GM21526 (cell line): Measurements from ENCODE around the gene AGPAT4.

ENCODE experiments used
- ATAC-seq: cut with Tn5 transposase; IDR thresholded peaks from one replicate; pipeline ENCODE4 v1.9.1; 2021; ENCODE audit warnings: moderate library complexity; ENCODE audit not compliant: unreplicated experiment, low FRiP score

AGPAT4 gene

GRCh38 chr6:161150136-161150535 is 123.7 kb downstream of the AGPAT4 start:
- ATAC-seq: no peak

- ATAC-seq: no peak
These were observed 130.0 kb downstream of the AGPAT4 start for GRCh38 chr6:161143663-161144430.

DNA sequence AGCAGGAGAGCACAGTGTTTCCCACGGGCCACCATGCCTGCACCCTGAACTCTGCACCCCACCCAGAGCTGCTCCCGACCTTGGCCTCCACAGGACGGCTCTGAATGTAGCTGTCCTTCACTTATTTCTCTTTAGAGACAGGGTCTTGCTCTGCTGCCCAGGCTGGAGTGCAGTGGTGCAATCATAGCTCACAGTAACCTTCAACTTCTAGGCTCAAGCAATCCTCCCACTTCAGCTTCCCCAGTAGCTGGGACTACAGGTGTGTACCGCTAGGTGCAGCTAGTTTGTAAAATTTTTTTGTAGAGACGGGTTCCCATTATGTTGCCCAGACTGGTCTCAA is 130.9 kb downstream of the AGPAT4 start:
- no peak for ATAC-seq

GRCh38 chr6:161141173-161141572 is 132.7 kb downstream of the AGPAT4 start:
- ATAC-seq: no peak

DNA sequence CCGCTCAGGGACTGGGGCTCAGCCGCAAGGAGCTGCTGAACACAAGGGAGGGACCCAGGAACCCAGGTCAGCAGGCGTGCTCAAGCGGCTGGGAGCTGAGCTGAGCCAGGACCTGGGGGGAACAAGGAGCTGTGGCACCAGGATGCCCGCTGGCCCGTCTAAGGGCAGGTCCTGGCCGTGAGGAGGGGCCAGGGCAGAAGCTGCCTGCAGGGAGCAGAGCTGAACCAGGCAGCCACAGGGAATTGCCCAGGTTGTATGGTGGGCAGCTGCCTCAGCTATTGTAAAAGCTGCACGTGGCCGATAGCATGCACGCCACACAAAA is 133.3 kb downstream of the AGPAT4 start:
- ATAC-seq: no peak

DNA sequence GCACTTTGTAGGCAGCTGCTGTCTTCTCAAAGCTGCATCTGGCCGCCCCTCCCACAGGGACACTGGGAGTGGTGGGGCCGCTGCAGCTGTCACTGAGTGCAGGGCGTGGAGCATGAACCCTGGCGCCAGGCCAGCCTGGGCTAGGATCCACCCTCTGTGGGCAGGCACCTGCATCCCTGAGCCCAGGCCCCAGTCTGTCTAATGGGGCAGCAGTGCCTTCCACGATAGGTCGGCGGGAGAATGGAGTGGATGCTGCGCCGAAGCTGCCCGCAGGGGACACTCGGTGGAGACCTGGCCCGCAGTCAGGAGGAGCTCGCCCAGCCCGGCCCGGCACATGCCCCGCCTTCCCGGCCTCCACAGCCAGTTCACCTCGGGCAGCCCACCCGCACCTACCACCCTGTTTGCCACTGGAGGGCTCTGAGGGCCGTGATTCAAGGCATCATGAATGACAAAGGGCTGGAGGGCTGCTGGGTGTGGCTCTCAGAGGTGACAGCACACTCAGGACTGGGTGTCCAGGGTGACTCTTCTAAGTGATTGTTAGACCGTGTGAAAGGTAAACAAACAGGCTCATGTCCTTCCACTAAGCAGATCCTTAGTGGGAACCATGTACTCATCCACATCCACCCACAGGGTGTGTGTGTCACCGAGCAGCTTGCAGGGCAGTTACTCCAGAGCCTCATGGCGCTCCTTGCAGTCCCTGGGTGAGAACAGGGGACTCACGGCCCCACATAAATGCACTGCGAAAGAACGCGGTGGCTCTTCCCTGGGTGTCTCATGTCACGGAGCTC is 133.9 kb downstream of the AGPAT4 start:
- no peak for ATAC-seq

DNA sequence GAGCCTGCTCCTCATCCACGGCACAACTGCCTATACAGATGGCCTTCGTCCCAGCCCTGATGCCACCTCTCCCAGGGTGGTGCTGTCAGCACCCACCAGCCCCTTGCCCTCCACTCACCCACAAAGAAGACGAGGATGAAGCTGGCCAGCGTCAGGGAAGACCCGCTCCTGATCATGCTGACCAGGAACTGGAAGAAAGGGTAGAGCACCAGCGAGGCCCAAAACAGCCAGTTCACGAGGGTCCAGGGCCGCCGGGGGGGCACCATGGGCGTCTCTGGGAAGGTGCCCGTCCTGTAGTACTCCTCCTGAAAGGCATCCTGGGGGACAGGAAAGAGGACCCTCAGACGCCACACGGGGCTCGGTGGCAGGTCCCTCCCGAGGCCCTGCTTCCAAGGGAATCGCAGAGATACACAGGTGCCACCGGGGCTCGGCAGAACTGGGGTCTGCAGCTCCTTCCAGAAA is 134.5 kb downstream of the AGPAT4 start:
- ATAC-seq: no peak

DNA sequence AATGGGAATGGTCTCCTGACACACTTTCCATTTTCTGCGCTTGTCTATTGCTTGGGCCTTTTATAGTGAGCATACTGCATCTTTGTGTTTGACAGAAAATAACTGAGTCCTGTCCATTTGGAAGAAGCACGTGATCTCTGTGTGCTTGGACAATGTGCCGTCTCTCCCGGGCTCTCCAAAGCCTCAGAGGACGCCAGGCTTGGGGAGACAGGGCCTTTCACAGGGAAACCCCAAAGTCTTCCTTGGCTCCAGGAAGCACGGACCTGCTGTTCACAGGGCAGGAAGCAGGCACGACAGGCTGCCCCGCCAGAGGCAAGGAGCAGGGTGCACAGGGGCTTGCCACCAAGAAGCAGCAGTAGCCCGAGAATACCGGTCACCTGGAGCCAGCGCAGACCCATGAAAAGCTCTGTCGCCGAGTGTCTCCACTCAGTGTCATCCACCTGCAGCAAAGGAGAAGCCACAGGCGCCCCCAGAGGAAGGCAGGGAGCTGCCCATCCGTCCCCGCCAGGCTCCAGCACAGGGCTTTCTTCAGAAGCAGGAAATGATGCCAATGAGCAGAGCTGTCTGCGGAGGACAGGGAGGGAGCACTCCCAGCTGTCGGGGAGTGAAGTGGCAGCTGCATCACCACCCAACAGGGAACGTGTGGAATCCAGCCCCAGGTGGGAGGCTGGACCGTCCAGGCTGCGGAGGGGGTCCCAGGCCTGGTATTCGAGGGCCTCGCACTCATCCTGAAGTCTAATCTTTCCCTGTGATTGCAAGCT is 135.1 kb downstream of the AGPAT4 start:
- no peak for ATAC-seq

GRCh38 chr6:161137839-161138542 is 135.9 kb downstream of the AGPAT4 start:
- ATAC-seq: no peak

DNA sequence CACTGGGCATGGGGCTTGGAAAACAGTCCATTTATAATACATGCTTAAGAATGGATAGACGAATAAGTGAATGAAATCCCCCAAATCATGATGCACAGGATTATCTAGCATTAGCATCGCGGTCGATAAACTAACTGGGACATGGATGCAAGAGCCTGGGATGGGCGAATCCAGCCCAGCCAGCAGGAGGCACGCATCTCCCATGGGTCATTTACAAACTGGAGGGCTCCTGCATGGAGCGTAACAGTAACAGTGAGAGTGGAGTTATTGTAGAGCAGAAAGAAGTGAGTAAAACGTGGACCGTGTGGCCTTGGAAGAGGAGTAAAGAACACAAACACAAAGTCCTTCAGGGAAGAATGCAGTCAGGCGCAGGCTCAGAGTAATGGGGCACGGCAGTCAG is 136.5 kb downstream of the AGPAT4 start:
- no peak for ATAC-seq

GRCh38 chr6:161136655-161137054 is 137.2 kb downstream of the AGPAT4 start:
- ATAC-seq: no peak

DNA sequence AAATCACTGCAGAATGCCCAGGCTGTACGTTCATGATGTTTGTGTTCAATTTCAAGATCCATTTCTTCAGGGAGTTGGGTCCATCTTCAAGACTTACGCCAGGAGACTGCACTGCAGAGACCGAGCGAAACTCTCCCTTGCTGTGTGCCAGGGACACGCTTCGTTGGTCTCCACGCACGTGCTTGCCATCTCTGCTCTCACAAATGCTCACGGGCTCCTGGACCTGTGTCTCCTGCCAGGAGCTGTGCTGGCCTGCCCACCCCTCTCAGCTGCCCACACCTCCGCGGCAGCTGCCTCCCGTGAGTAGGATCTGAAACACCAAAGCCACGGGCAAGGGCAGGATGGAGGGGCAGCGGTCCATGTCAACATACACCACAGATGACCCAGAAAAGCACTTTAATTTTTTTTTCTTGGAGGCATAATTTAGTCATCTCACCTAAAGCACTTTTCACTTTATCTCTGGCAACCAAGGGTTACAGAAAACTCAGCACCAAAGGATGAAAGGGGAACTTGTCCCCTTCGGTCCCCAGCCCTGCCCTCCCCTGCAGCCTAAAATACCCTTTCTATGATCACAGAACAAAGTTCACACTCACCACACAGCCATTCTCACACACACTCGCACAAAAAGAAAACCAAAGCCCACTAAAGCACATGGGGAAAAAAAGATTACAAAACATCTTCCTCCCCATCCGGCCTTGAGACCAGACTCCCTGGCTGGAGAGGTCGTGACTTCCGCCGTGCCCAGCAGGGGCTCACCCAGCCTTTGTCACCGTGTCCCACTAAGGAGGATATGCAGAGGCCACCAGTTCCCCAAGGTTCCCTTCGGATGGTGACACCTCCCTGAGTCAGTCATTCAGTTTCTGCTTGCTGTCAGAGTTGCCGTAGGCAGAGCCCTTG is 137.9 kb downstream of the AGPAT4 start:
- ATAC-seq: no peak

- no peak for ATAC-seq
These were observed 139.1 kb downstream of the AGPAT4 start for GRCh38 chr6:161134550-161135298.

DNA sequence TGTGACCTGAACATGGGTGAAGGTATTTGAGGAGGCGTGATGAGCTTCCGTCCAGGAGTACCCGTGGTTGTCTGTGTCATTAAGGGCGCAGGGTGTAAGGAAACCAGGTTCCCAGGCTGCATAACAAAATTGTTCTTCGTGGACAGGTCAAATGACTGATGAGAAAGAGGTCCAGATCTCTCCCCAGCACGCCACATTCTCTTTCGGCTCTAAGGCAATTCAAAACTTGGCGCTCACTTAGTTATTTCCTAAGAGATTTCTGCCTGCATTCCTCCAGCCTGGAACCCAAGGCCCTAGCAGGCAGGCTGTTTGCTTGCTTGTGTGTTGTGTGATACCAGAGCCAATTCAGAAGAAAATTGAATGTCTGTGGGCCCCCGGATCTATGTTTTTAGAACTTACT is 139.9 kb downstream of the AGPAT4 start:
- ATAC-seq: no peak

DNA sequence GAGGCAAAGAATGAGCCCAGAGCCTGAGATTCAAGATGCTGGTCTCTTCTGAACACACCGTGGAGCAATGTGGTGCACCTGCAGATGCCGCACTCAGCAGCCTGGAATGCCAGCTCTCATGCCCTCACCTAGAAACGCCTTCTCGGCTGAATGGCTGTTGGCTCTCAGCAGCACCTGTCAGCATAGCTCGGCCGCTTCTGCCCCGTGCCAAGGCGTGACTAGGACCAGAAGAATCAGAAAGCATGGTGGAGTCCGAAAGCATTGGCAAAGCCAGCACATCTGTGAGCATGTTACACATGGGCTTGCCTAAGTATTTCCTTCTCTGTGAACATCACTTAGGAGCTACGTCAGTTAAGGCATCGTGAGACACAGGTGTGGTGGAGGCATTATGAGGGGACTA is 141.5 kb downstream of the AGPAT4 start:
- no peak for ATAC-seq

DNA sequence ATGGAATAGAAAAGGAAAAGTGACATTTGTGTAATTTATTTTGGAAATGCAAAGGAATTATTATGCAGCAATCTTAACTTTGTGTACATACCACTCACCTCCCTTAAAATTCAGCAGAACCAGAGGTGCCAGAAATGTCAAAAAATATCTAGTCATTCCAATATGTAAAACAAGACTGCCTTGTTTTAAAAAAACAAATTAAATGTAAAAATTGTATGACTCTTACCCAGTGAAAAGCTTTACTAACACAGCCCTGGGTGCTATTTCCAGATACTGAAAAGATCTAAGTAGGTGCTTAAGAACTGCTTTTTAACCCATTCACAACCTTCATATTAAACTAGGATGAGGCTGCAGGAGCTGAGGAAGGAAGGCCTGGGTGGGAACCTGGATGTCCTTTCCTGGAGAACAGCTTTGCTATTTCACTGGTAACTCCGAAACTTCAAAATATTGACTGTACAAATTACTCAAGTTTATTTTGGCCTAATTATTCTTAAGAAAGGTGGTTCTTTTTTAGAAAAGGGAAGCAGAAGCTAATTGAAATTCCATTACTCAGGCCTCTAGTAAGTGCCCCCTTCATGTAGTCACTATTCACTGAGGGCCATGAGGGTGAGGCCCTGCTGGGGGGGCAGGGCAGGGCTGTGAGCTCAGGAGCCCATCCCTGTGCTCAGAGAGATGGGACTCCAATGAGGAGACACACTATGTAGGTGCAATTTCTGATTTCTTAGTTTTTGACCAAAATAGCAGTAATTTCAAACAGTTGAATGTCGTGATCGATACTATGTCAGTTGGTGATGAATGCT is 142.7 kb downstream of the AGPAT4 start:
- no peak for ATAC-seq

- no peak for ATAC-seq
These were observed 143.3 kb downstream of the AGPAT4 start for GRCh38 chr6:161130541-161130940.

DNA sequence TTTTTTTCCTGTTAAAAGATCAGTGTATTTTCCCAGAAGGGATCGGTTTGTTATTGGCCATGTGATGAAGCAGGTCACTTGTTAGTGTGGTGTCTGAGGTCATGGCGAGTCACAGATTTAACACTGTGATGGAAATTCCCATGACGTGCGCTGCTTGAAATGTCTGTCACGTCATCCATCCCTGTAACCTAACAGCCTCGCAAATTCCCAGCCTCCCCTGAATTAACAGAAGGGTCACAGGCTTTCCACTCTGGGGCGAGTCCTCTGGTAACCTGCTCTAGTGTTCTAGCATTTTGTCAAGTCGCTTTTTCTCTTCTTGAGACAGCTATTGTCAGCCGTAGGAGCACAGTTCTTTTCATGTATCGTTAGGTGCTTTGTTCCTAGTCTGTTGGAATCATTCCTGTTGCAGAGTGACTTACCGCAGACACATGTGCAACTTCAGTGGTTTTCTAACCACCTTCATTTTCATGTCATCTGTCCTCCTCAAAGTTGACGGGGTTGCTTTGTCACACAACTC is 145.1 kb downstream of the AGPAT4 start:
- ATAC-seq: no peak
